HG03558 (cell line): ENCODE data around the gene PTGDR2.

ENCODE experiments used
- ATAC-seq: cut with Tn5 transposase; IDR thresholded peaks from one replicate; pipeline ENCODE4 v1.9.1; 2021; ENCODE audit warnings: moderate number of reproducible peaks; ENCODE audit not compliant: unreplicated experiment; ENCODE audit errors: extremely low read depth

Gene PTGDR2

GRCh38 chr11:60816590-60817157 is 39.1 kb downstream of the PTGDR2 start:
- no peak for ATAC-seq

- ATAC-seq, result no peak
These were observed 41.6 kb downstream of the PTGDR2 start for GRCh38 chr11:60814112-60814511.

- ATAC-seq, result no peak
These were observed 42.4 kb downstream of the PTGDR2 start for GRCh38 chr11:60813324-60813723.

- ATAC-seq, result no peak
These were observed 45.2 kb downstream of the PTGDR2 start for GRCh38 chr11:60810569-60810968.

GRCh38 chr11:60810151-60810550 is 45.6 kb downstream of the PTGDR2 start:
- ATAC-seq, result no peak

GRCh38 chr11:60809691-60810090 is 46.1 kb downstream of the PTGDR2 start:
- no peak for ATAC-seq

- no peak for ATAC-seq
These were observed 46.5 kb downstream of the PTGDR2 start for GRCh38 chr11:60809249-60809648.

- no peak for ATAC-seq
These were observed 52.3 kb downstream of the PTGDR2 start for GRCh38 chr11:60803273-60803936.

- ATAC-seq, result no peak
These were observed 54.6 kb downstream of the PTGDR2 start for GRCh38 chr11:60801194-60801593.
